Measurements from ENCODE around the gene CCDC7. TPM values are rescaled to one million over a fixed set of nuclear protein-coding genes. Genes with fewer than 3 reads are reported as not detected.
"Not testable (repeated sequence)": the region's sequence is repeated elsewhere in the genome, so short reads cannot be mapped to it uniquely, and the experiment has no call there.

The CCDC7 gene
- total RNA-seq, 1 donor from 2014 or later = 236 TPM

DNA sequence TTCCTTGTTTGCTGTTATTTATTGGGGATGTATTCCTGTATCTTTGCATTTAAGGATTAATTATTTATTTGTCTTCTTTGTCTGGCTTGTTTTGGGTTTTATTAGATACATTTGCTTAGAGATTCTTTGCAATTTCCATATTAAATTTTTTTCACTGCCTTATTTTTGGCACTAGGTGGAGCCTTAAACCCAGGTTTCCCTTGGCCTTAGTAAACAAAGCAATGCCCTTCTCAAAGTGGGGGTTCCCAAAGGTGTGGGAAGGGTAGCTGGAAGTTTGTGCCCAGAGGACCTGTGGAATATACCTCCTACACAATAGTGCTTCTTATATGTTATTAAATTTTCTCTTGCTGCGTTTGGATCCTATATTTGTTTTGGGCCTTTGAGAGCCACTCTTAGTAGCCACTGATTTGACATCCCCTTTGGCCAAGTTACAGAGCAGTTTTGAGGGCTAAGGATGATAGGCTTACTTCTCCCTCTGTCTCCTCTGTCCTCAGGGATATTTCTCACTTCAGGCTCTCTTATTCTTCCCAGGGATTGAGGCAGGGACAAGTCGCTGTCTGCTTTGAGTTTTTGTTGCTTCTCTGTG, 349.8 kb downstream of the CCDC7 start:
- peak in 1 of 2 donors; percentile 6 for DNase-seq (ENCODE audit: low spot score in 2 of 2)
- no peak for FAIRE-seq

- not testable (repeated sequence) for DNase-seq (ENCODE audit: low spot score in 2 of 2); FAIRE-seq
These were observed 351.5 kb downstream of the CCDC7 start for GRCh38 chr10:32797393-32797792.

DNA sequence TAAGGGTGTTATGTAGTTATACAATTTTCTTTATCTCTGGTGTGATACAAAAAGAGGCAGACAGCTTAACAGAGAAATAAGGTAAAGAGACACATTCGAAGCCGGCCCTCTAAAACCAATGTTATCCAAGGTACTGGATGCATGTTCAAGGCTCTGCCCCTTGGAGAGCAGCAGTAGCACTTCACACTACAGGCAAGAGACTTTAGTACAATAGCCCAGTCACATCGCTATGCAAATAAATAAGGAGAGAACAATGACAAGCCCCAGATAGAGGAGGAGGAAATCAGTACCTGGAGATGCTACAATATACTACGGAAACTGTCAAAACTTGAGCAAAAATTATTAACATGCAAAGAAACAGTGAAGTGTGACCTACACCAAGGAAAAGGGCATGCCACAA, 401.0 kb downstream of the CCDC7 start:
- FAIRE-seq = no peak
- DNase-seq (ENCODE audit: low spot score in 2 of 2) = no peak

DNA sequence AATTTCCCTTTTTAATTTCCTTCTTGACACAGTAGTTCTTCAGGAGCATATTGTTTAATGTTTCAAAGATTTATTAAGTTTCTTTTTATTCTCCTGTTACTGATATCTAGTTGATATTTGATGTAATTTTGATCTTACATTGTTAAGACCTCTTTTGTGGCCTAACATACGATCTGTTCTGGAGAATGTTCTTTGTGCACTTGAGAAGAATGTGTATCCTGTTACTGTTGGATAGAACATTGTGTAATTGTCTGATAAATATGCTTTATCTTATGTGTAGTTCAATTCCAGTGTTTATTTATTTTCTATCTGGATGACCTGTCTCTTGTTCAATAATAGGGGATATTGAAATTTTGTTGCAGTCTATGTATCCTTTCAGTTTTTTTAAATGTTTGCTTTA, 405.4 kb downstream of the CCDC7 start:
- no peak for FAIRE-seq

DNA sequence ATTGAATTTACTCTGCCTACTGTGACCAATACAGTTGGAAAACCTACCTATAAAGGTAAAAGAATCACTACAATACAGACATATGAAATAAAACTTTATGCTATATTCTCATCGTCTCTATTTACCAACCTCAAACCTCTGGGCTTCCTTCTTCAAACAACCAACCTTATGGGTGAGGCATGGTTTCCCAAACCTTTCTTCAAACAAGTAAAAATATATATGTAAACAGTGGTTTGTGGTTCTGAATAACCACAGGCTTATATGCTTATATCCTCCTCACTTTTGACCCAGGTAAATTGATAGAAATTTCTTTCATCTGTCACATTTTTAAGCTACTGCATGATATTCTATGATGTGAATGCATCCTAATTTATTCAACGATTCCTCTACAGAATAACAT, 408.5 kb downstream of the CCDC7 start:
- FAIRE-seq = no peak
- no peak for DNase-seq (ENCODE audit: low spot score in 2 of 2)

More for the DNA sequence above, 405.4 kb downstream of the CCDC7 start:
- no peak for DNase-seq (ENCODE audit: low spot score in 2 of 2)

DNA sequence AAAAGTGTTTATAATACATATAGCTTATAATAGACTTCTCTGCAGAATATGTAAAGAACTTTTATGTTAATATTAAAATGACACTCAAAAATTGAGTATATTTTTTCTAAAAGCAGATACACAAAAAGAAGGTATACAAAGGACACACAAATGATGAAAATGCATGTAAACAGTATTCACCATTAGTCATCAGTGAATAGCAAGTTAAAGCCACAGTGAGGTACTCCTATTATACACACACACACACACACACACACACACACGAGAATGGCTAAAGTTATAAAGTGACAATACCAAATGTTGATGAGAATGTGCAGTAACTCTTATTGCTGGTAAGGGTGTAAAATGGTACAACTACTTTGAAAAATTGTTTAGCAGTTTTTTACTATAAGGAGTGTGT, 419.2 kb downstream of the CCDC7 start:
- DNase-seq (ENCODE audit: low spot score in 2 of 2) (no peak), FAIRE-seq (no peak)

GRCh38 chr10:32877915-32878314, 432.0 kb downstream of the CCDC7 start:
- DNase-seq (ENCODE audit: low spot score in 2 of 2) = no peak
- FAIRE-seq = no peak

DNA sequence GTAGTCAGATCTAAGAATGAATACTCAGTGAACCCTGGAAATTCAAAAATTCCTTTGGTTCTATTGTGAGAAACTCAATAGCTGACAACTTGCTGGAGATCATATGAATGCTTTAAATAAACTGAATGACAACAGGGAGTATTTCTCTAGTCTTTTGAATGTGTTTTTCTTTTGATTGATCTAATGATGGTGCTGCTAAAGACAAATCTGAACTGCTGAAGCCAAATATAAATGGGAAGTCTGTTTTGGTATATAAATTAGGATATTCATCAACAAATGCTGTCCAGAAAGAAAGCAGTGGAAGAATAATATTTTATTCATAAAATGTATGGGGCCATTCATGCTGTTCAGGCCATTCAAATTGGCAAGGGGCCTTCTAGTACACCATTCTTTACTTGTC, 432.7 kb downstream of the CCDC7 start:
- FAIRE-seq (no peak), DNase-seq (ENCODE audit: low spot score in 2 of 2) (no peak)

DNA sequence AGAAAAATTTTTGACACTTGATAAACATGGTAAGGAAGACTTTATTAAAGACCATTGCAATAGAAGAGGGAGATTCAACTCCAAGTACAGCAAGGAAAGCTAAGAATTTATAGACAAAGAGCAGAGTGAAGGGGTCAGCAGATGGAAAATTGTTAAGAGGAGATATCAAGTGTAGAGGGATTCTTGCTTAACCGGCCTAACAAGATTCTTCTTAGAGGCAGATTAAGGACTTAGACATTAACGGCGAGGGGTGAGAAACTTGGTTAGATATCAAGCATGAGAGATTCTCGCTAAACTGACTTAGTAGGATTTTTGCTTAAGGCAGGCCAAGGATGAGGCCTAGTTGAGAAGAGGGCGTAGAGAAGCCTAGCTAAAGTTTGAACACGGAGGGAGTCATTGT, 436.1 kb downstream of the CCDC7 start:
- no peak for FAIRE-seq

DNA sequence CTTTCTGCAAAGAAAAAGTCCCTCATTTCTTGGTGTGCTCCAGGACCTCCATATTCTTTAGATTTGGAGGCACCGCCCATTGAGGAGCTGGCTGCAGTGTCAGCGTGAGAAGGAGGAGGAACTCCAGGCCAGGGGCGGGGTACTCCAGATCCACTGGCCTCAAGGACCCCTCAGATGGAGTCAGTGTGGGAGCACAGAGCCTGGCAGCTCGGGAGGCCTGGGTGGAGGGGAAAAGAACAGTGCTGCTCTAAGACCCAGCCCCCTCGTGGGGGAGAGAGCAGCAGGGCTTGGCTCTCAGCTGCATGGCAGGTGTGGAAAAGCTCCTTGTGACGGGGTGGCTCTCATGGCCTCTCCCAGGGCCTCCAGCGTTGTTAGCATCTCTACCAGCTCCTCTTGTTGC, 441.5 kb downstream of the CCDC7 start:
- FAIRE-seq (no peak), DNase-seq (ENCODE audit: low spot score in 2 of 2) (no peak)

More for the DNA sequence above, 436.1 kb downstream of the CCDC7 start:
- no peak for DNase-seq (ENCODE audit: low spot score in 2 of 2)

DNA sequence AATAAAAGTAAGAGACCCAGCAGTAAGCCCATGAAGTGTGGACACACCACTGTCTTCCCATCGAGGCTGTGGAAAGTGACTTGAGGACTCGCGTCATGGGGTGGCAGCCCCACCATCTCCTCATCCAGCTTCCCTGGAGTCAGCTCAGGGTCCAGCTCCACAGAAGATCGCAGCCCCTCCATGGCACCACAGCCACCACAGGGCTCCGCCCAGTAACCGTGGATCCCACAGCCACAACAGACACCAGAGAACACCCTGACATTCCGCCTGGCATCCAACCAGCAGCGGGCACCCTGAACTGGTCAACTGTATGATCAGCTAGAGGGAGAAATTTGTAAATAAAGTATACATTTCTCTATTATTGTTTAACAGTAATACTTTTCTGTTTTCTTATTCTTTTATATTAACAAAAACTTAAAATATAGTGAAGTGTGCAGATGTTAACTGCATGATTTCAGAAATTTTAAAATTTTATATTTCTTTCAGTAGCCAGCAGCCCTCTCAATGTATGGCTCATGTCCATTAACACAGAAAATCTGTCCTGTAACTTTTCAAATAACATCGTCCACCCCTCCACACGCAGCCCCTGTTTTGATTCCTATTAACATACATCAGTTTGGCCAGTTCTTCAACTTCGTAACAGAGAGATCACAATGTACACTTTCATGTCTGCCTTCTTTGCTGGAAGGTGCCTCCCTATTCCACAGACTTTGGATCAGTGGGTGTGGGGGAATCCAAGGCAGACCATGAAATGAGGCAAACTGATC, 442.4 kb downstream of the CCDC7 start:
- DNase-seq (ENCODE audit: low spot score in 2 of 2) = no peak
- FAIRE-seq = no peak

GRCh38 chr10:32889631-32890212, 443.8 kb downstream of the CCDC7 start:
- FAIRE-seq = no peak

DNA sequence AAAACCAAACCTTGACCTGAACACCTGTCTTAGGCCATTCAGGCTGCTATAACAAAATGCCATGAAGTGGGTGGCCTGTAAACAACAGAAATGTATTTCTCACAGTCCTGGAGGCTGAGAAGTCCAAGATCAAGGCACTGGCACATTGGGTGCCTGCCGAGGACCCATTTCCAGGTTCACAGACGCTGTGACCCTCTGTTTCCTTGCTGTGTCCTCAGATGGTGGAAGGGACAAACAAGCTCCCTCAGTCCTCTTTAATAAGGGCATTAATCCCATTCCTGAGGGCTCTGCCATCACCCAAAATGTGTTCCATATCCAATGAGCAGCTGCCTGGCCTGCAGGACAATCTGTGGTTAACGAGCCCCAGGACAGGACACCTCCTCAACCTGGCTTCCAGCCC, 444.5 kb downstream of the CCDC7 start:
- DNase-seq (ENCODE audit: low spot score in 2 of 2) (no peak), FAIRE-seq (no peak)

More at GRCh38 chr10:32889631-32890212, 443.8 kb downstream of the CCDC7 start:
- no peak for DNase-seq (ENCODE audit: low spot score in 2 of 2)

GRCh38 chr10:32891261-32891660, 445.3 kb downstream of the CCDC7 start:
- DNase-seq (ENCODE audit: low spot score in 2 of 2) (no peak), FAIRE-seq (no peak)

- no peak for DNase-seq (ENCODE audit: low spot score in 2 of 2)
- FAIRE-seq = no peak
These were observed 447.5 kb downstream of the CCDC7 start for GRCh38 chr10:32893434-32893833.

- FAIRE-seq (no peak), DNase-seq (ENCODE audit: low spot score in 2 of 2) (no peak)
These were observed 448.1 kb downstream of the CCDC7 start for GRCh38 chr10:32893916-32894664.

GRCh38 chr10:32895200-32895968, 449.4 kb downstream of the CCDC7 start:
- DNase-seq (ENCODE audit: low spot score in 2 of 2); FAIRE-seq: not testable (repeated sequence)

- no peak for FAIRE-seq
These were observed 455.9 kb downstream of the CCDC7 start for GRCh38 chr10:32901815-32902214.

DNA sequence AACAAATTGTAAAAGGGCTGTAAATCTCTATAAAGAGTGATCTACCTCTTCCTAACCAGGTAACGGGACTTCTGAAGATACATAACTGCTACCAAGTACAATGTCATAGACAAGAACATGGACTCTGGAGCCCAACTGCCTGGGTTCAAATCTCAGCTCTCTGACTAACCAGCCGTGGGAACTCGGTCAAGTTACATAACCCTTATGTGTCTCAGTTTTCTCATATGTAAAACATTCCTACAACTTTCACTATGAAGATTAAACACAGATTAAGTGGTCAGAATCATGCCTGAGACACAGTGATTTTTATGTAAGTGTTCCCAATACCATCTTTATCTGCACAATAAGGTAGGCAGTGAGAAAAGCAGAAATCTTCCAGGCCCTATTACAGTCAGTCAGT, 459.5 kb downstream of the CCDC7 start:
- no peak for DNase-seq (ENCODE audit: low spot score in 2 of 2)
- FAIRE-seq = no peak

More at GRCh38 chr10:32901815-32902214, 455.9 kb downstream of the CCDC7 start:
- no peak for DNase-seq (ENCODE audit: low spot score in 2 of 2)

DNA sequence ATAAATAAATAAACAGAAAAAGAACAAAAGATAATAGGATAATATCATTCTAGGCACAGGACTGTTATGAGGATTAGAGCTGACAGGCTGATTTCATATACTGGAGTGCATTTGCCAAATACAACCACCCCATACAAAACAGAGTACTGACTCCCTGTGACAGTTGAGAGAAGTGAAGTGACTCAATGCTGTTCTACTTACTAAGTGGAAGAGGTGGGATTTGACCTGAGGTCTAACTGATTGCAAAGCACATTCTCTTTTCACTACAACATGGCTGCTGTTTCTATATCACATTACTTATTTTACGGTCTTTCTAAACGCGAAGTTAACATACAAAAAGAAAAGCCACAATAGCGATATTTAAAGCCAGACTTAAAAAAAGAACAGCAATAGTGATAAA, 460.7 kb downstream of the CCDC7 start:
- FAIRE-seq (no peak), DNase-seq (ENCODE audit: low spot score in 2 of 2) (no peak)
